ENCODE results near the gene DPP8.
"Not testable (repeated sequence)": the region's sequence is repeated elsewhere in the genome, so short reads cannot be mapped to it uniquely, and the experiment has no call there.

DPP8 gene

DNA sequence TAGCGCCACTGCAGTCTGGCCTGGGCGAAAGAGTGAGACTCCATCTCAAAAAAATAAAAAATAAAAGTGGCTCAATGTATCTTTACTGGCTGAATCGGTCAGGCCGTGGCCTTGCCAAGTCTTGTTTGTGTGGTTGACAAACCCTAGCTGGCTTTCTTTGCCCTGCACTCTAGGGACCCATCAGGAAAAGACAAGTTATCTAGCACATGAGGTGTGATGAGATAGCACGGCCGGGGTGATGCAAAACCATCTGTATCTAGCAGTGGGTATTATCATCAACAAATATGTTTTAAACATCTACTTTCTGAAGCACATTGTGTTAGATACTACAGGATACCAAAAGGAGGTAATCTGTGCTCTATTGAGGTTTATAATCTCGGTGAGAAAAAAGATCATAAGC lies 3.9 kb upstream of the DPP8 start:
- DNase-seq: no peak

DNA sequence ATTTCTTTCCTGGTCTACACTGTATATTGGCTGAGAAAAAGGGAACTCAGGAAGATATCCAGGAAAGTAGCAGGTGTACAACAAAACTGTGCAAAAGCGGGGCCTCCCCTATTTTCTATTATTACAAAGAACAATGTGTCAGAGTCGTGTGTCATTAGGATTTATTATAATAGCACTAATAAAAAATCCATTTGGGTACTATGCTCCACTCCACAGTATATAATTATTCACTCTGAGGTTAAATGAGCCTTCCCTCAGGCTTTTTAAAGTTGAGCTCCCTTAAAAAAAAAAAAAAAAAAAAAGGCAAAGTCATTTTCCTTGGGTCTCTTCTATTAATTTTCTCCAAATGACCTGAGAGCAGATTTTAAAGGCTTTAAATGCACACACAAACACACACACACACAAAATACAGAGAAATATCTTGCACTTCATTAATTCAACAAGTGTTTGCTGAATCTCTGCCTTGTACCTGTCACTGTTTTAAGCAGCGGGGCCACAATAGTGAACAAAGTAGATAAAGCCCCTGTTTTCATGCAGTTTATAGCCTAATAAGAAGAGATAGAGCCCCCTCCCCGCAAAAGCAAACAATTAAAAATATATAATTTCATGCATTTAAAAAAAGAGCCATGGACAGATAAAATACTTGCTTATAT lies 1.3 kb upstream of the DPP8 start:
- no peak for DNase-seq

DNA sequence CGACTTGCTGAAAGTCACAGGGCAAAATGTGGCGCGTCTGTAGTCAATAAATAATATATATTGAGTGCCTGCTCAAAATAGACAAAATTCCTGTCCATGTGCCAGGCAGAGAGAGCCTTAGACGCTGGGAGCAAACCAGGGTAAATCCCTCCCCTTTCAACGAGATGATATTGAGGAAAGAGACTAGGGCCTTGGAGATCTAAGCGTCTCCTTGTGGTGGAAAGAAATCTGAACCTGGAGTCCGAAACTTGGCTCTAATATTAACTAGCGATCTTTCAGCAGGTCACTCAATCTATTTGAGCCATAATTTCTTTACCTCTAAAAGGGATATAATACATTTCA lies 348 bp upstream of the DPP8 start:
- DNase-seq: no peak

DNA sequence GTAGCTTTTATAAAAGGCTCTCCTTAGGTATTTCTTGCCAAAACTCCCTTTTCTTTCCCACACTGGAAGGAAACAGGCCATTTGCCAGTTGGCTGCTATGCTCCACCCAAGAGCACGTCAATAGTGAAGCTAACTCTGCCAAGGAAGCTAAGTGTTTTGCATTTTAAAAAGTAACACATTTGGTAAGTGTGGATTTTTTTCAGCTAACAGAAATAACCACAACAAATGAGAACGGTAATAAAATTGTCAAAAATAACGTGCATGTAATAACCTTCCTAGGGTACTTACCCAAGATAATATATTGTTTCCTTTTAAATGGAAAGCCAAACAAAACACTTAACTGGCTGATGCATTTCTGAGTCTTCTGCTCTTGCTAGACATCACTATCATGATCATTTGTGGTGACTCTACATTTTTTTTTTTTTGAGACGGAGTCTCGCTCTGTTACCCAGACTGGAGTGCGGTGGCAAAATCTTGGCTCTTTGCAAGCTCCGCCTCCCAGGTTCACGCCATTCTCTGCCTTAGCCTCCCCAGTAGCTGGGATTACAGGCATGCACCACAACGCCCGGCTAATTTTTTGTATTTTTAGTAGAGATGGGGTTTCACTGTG lies 4.6 kb downstream of the DPP8 start:
- DNase-seq: peak; percentile 82

DNA sequence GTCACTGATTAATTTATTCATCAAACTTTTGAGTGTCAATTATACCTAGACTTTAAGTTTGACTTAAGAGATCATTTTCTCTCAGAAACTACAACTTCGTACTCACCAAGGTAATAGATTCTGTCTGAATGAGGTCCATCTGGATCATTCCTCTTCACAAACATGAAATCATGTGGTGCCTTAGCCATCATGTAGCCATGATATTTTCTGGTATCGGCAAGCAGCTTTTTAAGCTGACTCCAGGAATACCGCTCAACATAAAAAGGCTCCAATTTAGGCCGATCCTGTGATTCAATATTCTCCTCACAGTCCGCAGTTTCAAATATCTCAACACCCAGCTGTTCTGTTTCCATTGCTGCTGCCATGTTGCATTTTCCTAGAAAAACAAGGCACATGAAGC lies 5.3 kb downstream of the DPP8 start:
- DNase-seq: no peak

DNA sequence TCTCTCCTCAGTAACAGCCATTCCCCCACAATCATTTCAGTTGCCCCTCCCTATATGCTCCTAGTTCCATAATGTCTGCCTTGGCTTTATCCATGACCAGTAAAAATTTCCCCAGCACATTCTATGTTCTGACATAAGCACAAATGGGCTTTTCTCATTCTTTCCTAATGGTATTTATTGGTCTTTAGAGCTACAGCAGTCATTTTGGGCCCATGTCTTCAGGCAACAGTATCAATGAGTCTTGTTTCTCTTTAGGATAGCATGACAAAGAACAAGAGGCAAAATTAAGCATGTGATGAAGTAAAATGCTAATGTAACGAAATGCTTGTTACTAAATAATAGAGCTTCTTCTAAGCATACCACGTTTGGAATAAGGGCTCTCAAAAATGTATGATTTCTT lies 8.2 kb downstream of the DPP8 start:
- no peak for DNase-seq

DNA sequence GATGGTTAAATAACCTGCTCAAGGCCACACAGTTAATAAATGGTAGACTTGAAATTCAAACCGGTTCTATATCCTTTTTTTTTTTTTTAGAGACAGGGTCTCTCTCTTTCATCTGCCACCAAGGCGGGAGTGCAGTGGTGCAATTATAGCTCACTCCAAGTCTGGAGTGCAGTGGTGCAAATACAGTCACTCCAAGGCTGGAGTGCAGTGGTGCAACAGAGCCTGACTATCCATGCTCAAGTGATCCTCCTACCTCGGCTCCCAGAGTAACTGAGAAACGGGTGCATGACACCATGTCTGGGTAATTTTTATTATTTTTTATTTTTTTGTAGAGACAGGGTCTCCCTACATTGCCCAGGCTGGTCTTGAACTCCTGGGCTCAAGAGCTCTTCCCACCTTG lies 23.4 kb downstream of the DPP8 start:
- DNase-seq: no peak

DNA sequence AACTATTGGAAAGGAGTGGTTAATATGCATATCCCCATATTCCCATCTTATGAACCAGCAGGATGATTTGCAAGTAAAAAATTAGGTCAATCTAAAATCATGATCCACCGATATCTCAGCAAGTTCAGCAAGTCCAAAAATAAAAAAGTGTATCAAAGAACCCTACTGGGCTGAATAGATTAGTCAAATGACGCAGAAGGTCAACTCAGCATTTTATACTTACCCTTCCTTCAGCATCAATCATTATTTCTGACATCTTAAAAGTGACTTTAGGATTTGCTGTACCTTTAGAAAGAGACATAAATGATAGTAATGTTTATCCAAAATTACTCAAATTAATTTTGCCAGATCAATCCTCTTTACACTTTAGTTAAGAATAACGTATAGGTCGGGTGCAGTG lies 32.6 kb downstream of the DPP8 start:
- no peak for DNase-seq

DNA sequence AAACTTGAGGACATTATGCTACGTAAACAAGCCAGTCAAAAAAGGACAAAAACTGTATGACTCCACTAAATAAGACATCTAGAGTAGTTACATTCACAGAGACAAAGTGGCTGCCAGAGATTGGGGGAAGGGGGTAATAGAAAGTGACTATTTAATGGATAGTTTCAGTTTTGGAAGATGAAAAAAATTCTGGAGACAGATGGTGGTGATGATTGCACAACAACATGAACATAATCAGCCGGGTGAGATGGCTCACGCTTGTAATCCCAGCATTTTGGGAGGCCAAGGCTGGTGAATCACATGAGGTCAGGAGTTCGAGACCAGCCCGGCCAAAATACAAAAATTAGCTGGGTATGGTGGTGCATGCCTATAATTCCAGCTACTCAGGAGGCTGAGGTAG lies 40.6 kb downstream of the DPP8 start:
- DNase-seq: peak; percentile 34

DNA sequence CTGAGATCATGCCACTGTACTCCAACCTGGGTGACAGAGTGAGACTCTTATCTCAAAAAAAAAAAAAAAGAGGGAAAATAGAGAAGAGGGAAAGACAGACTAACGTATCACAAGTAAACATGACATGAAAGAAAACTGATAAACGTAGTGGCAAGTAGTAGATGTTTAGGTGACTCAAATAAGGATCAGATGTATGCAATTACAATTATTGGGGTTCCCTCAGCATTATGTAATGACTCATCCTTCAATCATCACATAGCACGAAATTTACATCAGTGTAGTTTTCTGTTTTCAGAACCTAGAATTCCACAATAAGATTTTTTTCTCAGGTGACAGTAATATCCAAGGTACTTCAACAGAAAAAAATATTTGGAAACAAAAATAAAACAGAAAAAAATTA lies 46.6 kb downstream of the DPP8 start:
- no peak for DNase-seq

DNA sequence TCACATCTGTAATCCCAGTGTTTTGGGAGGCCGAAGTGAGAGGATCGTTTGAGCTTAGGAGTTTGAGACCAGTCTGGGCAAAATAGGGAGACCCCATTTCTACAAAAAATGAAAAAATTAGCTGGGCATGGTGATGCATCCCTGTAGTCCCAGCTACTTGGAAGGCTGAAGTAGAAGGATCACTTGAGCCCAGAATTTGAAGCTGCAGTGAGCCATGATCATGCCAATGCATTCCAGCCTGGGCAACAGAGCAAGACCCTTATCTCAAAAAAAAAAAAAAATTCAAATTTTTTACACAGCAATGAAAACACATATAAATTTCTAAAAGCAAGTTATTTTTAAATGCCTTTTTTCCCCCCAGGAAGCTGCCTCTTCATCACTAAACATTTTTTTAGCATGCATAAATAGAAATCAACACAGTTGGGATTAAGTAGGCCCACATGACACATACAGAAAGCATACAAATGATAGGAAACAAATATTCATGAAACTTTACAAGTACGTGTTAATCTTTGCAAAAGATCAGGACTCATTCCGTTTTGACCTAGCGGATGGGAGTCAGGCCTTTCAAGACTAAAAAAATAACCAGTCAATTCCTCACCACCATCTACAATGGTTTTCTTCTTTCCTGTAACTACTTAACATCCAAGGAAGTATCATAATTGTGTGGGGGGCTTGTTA lies 49.1 kb downstream of the DPP8 start:
- no peak for DNase-seq

DNA sequence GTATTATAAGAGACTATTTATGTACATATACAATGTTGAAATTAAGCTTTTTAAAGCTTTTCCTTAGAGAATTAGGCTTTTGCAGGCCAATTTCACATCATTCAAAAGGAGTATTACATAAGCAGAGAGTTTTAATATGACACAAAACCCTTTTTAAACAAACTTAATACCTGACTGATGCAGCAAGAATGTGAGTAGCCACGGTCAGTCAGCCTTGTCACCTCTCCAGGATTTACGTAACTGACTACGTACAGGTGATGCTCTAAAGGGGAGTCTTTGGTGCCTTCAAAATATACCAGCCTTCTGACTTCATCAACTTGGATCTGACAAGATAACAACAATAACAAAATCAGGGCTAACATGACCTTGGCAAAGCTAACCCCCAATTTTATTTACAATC lies 50.6 kb downstream of the DPP8 start:
- DNase-seq: no peak

DNA sequence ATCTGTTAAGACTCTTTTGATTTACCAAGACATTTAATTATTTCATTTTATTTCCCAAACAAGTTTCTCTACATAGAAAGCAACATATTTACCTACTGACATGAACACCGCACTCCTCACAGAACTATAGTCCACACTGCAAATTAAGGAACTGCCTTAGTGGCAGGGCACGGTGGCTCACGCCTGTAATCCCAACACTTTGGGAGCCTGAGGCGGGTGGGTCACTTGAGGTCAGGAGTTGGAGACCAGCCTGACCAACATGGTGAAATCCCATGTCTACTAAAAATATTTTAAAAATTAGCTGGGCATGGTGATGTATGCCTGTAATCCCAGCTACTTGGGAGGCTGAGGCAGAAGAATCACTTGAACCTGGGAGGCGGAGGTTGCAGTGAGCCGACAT lies 54.4 kb downstream of the DPP8 start:
- not testable (repeated sequence) for DNase-seq

DNA sequence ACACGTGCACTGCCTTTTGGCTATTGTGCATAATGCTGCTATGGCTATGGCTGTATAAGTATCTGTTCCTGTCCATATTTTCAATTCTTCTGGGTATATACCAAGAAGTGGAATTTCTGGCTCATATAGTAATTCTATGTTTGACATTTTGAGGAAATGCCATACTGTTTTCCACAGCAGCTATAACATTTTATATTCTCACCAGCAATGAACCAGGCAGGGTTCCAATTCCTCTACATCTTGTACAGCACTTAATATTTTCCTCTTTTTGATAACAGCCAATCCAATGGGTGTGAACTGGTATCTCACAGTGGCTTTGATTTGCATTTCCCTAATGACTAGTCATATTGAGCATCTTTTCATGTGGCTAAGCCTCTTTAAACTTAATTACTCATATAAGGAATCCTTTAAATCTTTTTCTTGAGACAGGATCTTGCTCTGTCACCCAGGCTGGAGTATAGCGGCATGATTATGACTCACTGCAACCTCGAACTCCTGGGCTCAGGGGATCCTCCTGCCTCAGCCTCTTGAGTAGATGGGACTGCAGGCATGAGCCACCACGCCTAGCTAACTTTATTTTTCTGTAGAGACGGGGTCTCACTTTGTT lies 56.6 kb downstream of the DPP8 start:
- DNase-seq: no peak

DNA sequence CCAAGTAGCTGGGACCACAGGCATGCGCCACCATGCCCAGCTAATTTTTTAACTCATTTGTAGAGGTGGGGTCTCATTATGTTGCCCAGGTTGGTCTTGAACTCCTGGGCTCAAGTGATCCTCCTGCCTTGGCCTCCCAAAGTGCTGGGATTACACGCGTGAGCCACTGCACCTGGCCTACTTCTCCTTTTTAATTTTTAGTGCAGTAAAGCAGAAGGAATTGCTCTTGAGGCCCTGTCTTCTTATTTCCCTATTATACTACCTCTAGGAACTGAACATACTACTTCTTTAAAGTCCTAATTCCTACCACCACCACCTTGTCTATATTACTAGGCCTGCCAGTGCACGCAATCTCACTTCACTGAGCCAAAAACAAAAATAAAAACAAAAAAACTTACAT lies 62.2 kb downstream of the DPP8 start:
- DNase-seq: not testable (repeated sequence)

DNA sequence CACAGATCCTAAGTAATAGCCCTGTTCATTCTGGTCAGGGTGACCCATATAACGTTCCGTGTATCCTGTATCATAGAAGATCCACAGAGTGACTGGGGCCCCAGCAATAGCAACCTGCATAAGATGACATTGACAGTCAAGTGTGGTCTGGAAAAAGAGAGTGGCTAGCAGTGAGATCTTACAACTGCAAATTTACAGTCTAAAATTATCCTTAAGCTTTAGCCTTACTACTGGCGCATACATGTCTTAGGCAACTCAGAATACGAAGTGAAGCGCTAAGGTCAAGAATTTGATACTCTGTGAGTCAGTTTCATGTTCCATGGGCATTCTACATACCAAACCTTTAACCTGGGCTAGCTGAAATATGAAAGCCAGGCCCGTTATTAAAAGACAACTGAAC lies 65.5 kb downstream of the DPP8 start:
- DNase-seq: no peak

DNA sequence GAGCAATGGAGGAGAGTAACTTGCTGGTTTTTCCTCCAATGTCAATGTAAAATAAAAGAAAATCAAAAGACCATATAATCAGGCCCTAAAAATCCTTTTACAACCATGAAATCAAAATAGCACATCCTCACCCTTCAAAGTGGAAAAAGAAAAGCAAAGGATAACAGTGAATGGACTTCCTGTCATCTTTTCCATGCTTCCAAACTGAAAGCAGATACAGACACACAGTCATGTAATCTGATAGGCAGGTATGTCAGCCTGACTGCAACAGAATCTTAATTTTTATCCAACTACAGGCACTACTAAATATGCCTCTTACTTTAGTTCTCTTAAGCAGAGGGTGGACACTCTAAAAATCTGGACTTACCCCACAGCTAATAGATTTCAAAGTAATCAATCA lies 66.9 kb downstream of the DPP8 start:
- no peak for DNase-seq

DNA sequence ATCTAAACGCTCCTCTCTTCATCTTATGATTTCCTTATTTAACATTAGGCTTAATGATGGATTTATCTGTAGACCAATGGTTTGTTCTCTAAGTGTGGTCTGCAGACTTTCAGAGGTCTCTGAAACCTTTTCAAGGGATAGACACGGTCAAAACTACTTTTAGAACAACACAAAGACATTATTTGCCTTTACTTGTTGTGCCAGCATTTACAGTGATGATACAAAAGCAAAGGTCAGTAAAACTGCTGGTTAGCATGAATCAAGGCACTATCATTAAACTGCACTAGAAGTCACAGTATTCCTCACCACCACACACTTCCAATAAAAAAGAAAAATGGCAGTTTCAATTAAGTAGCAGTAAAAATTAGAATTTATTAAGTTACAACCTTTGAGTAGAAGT lies 70.3 kb downstream of the DPP8 start:
- no peak for DNase-seq

DNA sequence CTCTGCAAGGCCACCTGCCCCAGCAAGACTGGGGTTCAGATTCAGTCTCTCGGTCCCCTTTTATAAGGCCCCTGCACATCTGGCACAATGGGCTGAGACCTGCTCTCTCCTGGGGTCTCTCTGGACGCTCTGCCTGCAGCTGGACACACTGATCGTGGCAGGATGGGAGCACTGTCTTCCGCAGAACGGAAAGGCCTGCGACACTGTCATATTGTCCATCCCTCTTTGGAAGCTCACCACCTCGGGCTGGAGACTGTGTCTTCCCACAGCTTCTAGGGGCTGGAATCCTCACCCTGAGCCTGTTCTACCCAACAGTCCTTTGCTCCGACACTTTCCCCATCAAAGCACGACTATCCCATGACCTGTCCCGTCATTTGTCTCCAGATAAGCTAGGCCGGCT lies 83.3 kb downstream of the DPP8 start:
- DNase-seq: no peak

DNA sequence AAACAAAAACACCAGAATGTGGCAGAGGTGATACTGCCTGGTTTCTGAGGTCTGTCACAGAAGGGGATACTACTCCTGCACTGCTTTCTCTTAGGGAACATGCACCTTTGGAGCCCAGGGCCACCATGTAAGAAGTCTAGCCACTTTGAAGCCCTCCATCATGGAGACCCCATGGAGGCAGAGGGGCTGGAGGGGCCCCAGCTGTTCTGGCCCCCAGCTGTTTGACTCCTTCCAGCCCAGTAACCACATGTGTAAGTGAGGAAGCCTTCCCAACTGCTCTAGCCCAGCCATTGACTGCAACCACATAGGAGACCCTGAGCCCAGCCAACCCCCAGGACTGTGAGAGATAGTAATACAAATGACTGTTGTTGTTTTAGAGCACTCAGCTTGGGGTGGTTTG lies 85.8 kb downstream of the DPP8 start:
- DNase-seq: no peak

DNA sequence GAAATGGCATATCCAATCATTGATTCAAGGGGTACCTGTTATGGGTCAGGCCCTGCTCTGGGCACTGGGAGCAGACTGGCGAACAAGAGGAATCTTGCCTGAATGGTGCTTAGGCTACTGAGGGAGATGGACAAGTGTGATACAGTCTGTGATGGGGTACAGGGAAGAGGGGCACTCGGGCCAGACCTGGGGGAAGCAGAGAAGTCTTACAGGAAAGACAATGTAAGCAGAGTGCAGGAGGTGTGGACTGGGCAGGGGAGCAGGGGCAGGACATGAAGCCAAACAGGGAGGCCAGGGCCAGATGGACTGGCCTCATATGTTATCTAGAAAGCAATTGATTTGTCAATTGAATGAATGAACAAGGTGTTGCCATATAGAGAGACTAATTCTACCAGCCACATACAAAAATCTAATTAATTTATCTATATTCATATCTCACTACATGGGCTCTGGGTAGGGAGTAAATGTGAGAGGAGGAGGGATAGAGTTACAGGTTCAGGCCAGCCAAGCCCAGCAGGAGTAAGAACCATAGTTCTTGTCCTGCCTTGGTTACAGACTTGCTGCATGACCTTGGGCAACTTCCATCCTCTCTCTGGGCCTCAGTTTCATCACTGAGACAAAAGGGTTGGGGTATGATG lies 91.2 kb downstream of the DPP8 start:
- DNase-seq: no peak

DNA sequence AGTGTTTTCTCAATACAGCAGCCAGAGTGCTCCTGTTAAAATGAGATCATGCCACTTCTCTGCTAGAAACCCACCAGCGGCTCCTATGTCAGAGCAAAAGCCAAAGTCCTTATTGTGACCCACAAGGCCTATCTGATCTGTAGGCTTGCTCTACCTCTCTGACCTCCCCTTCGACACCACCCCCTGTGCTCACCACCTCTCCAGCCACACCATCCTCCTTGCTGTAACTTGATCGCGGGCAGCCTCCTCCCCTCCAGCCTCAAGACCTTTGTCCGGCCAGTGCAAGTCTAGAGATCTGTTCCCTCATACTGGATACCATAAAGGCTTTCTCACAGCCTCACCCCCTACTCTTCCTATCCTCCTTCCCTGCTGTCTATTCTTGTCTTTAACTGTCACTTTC lies 92.8 kb downstream of the DPP8 start:
- no peak for DNase-seq

DNA sequence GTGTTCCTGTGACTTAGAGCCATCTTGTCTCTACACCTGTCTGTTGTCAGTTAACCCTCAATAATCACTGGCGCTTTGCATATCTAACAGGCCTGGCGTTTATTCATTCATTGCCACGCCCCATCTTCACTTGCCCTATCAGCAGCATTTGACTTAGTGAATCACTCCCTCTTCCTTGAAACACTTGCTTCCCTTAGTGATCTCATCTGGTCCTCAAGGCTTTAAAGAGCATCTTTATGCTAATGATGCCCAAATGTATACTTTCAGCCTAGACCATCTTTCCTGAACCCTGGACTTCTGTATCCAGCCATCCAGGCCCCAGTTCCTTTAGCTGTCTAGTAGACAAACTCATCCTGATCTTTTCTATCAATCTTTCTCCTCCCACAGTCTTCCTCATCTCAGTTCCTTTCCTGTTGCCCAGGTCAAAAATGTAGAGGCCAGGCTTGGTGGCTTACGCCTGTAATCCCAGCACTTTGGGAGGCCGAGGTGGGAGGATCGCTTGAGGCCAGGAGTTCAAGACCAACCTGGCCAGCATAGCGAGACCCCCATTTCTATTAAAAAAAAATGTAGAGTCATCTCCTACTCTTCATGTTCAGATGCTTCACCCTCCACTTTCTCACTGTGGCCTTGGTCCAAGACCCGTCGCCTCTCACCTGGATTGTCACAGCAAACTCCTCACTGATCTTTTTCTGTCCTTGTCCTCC lies 93.4 kb downstream of the DPP8 start:
- DNase-seq: peak; percentile 36
